ENCODE results near the gene PLCXD1. TPM values are rescaled to one million over a fixed set of nuclear protein-coding genes. Genes with fewer than 3 reads are reported as not detected.

The PLCXD1 gene
- total RNA-seq, 1 donor from 2014 or later, result 25.9 TPM

- Histone ChIP-seq H3K27ac (ENCODE audit: low read depth, low read length) (no peak overlapping the region), H3K4me3 (ENCODE audit: insufficient read depth, low read depth, low read length) (no peak overlapping the region), H3K79me2 (ENCODE audit: insufficient read depth, low read length) (no peaks in the 10 kb centered on the region), H3K9me3 (ENCODE audit: insufficient read depth, low read depth, low read length) (no peaks in the 10 kb centered on the region), H3K4me1 (ENCODE audit: insufficient read depth, low read length) (no peaks in the 10 kb centered on the region), H3K4me2 (ENCODE audit: low read length) (no peak overlapping the region), H3K9ac (ENCODE audit: low read length) (no peak overlapping the region), H2AFZ (ENCODE audit: low read depth, low read length) (no peak overlapping the region), H3K36me3 (ENCODE audit: insufficient read depth, low read length) (peaks cover 24% of the 10 kb centered on the region), H4K20me1 (ENCODE audit: insufficient read depth, low read length) (peaks cover 15% of the 10 kb centered on the region), H3K27me3 (ENCODE audit: insufficient read depth, low read length) (no peaks in the 10 kb centered on the region)
- FAIRE-seq (no peak), DNase-seq (ENCODE audit: low read depth) (no peak)
- H3K4me1 Mint-ChIP-seq (ENCODE audit: low read depth, unreplicated experiment), result no peaks in the 10 kb centered on the region
- no peak overlapping the region for H3K4me3 Mint-ChIP-seq (ENCODE audit: unreplicated experiment)
- TF ChIP-seq EZH2 (IDR thresholded peaks at IDR 0.05; ENCODE audit: insufficient read depth, low read length), result no peak
- TF ChIP-seq CTCF (IDR thresholded peaks at IDR 0.05; ENCODE audit: insufficient read depth, low read depth, low read length), result no peak
- no peak overlapping the region for H3K27ac Mint-ChIP-seq (ENCODE audit: unreplicated experiment)
- peaks cover 13% of the 10 kb centered on the region for H3K36me3 Mint-ChIP-seq (ENCODE audit: low read depth, unreplicated experiment)
- no peaks in the 10 kb centered on the region for H3K9me3 Mint-ChIP-seq (ENCODE audit: unreplicated experiment)
- H3K27me3 Mint-ChIP-seq (ENCODE audit: low read depth, unreplicated experiment), result no peaks in the 10 kb centered on the region
Observed at GRCh38 chrX:310621-311155, 29.5 kb downstream of the PLCXD1 start.

GRCh38 chrX:311156-312129 is 30.3 kb downstream of the PLCXD1 start:
- peaks cover 4% of the 10 kb centered on the region for H3K79me2 ChIP-seq (ENCODE audit: insufficient read depth, low read length)
- no peak overlapping the region for H3K4me3 ChIP-seq (ENCODE audit: insufficient read depth, low read depth, low read length)
- no peak overlapping the region for H3K27ac ChIP-seq (ENCODE audit: low read depth, low read length)
- FAIRE-seq (no peak), DNase-seq (ENCODE audit: low read depth) (no peak)
- Mint-ChIP-seq H3K27ac (ENCODE audit: unreplicated experiment) (no peak overlapping the region), H3K4me3 (ENCODE audit: unreplicated experiment) (no peak overlapping the region), H3K36me3 (ENCODE audit: low read depth, unreplicated experiment) (peaks cover 11% of the 10 kb centered on the region), H3K9me3 (ENCODE audit: unreplicated experiment) (no peaks in the 10 kb centered on the region), H3K4me1 (ENCODE audit: low read depth, unreplicated experiment) (no peaks in the 10 kb centered on the region), H3K27me3 (ENCODE audit: low read depth, unreplicated experiment) (no peaks in the 10 kb centered on the region)
- H3K4me2 ChIP-seq (ENCODE audit: low read length), result no peak overlapping the region
- no peak overlapping the region for H2AFZ ChIP-seq (ENCODE audit: low read depth, low read length)
- no peak overlapping the region for H3K9ac ChIP-seq (ENCODE audit: low read length)
- peaks cover 18% of the 10 kb centered on the region for H3K36me3 ChIP-seq (ENCODE audit: insufficient read depth, low read length)
- H3K4me1 ChIP-seq (ENCODE audit: insufficient read depth, low read length), result no peaks in the 10 kb centered on the region
- no peaks in the 10 kb centered on the region for H3K27me3 ChIP-seq (ENCODE audit: insufficient read depth, low read length)
- no peaks in the 10 kb centered on the region for H3K9me3 ChIP-seq (ENCODE audit: insufficient read depth, low read depth, low read length)
- TF ChIP-seq EZH2 (IDR thresholded peaks at IDR 0.05; ENCODE audit: insufficient read depth, low read length), result no peak
- TF ChIP-seq CTCF (IDR thresholded peaks at IDR 0.05; ENCODE audit: insufficient read depth, low read depth, low read length), result no peak
- peaks cover 16% of the 10 kb centered on the region for H4K20me1 ChIP-seq (ENCODE audit: insufficient read depth, low read length)
